Embryonic facial prominence (tissue), 1 donor: ENCODE results near the gene MRM2.

Source experiments
- DNase-seq: peaks from one replicate; pipeline ENCODE4 v3.0.0-alpha.2; 2016; ENCODE audit errors: extremely low spot score

The MRM2 gene

DNA sequence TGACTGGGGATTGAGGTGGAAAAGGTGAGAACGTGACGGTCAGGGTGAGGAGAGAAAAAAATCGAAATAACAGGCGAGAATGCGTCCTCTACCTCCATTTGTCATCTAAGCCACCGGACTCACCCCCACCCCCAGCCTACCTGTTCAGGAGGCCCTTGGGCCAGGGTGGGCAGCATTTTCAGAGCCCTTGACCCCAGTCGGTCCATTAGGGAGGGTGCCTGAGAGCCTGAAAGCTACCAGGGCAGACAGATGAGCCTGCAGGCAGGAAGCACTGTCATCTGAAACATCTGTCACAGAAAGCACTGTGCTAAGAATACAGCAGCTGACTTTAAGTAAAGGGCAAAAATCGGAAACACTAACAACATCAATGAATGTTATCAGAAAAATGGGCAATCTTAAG is 56.3 kb downstream of the MRM2 start:
- no peak for DNase-seq
